H9 (cell line): ENCODE measurements around the gene LRMDA. TPM values are rescaled to one million over a fixed set of nuclear protein-coding genes. Genes with fewer than 3 reads are reported as not detected.

ENCODE experiments used
- DNase-seq: peaks from one replicate; pipeline ENCODE4 v3.0.0-alpha.2; 2017
- H2AFZ ChIP-seq: one replicate; pipeline ENCODE4 v1.6.1; 2013; ENCODE audit warnings: mild to moderate bottlenecking, low read length, control low read depth, moderate library complexity
- H2AK5ac ChIP-seq: 2 replicates; pipeline ENCODE4 v1.6.1; 2013; ENCODE audit warnings: low read length, control low read depth, mixed read lengths; ENCODE audit not compliant: insufficient read length
- H2BK120ac ChIP-seq: one replicate; pipeline ENCODE4 v1.6.1; 2013; ENCODE audit warnings: low read depth, mild to moderate bottlenecking, low read length, control low read depth, inconsistent platforms; ENCODE audit not compliant: poor library complexity, severe bottlenecking
- H2BK12ac ChIP-seq: 2 replicates; pipeline ENCODE4 v1.6.1; 2013; ENCODE audit warnings: low read length, control low read depth, mixed read lengths, low read depth; ENCODE audit not compliant: insufficient read length
- H2BK15ac ChIP-seq: 2 replicates; pipeline ENCODE4 v1.6.1; 2013; ENCODE audit warnings: low read depth, low read length, control low read depth
- H2BK20ac ChIP-seq: one replicate; pipeline ENCODE4 v1.6.1; 2013; ENCODE audit warnings: low read depth, mild to moderate bottlenecking, low read length, control low read depth, inconsistent platforms; ENCODE audit not compliant: poor library complexity, severe bottlenecking
- H2BK5ac ChIP-seq: 2 replicates; pipeline ENCODE4 v1.6.1; 2013; ENCODE audit warnings: low read length, control low read depth, mixed read lengths; ENCODE audit not compliant: insufficient read length
- H3K14ac ChIP-seq: 2 replicates; pipeline ENCODE4 v1.6.1; 2013; ENCODE audit warnings: low read length, control low read depth; ENCODE audit not compliant: insufficient read depth
- H3K18ac ChIP-seq: 2 replicates; pipeline ENCODE4 v1.6.1; 2013; ENCODE audit warnings: low read depth, mild to moderate bottlenecking, mixed read lengths, low read length, control low read depth; ENCODE audit not compliant: insufficient read length
- H3K23ac ChIP-seq: 2 replicates; pipeline ENCODE4 v1.6.1; 2013; ENCODE audit warnings: low read length, control low read depth, mixed read lengths, low read depth; ENCODE audit not compliant: insufficient read length
- H3K23me2 ChIP-seq: 2 replicates; pipeline ENCODE4 v1.6.1; 2013; ENCODE audit warnings: low read depth, mild to moderate bottlenecking, mixed read lengths, low read length, control low read depth; ENCODE audit not compliant: insufficient read length, poor library complexity, severe bottlenecking
- H3K27ac ChIP-seq: 2 replicates; pipeline ENCODE4 v1.5.1; 2013; ENCODE audit warnings: low read length, control low read depth, mixed read lengths, low read depth; ENCODE audit not compliant: insufficient read length
- H3K27me3 ChIP-seq: 2 replicates; pipeline ENCODE4 v1.6.1; 2013; ENCODE audit warnings: low read length, control low read depth, inconsistent platforms; ENCODE audit not compliant: insufficient read depth
- H3K4ac ChIP-seq: 2 replicates; pipeline ENCODE4 v1.6.1; 2013; ENCODE audit warnings: low read depth, mild to moderate bottlenecking, control low read depth, inconsistent platforms, low read length, moderate library complexity
- H3K4me1 ChIP-seq: 2 replicates; pipeline ENCODE4 v1.6.1; 2013; ENCODE audit warnings: low read length, control low read depth, inconsistent platforms; ENCODE audit not compliant: insufficient read depth
- H3K4me2 ChIP-seq: 2 replicates; pipeline ENCODE4 v1.6.1; 2013; ENCODE audit warnings: low read length, control low read depth, mixed read lengths; ENCODE audit not compliant: insufficient read length, insufficient read depth
- H3K56ac ChIP-seq: 2 replicates; pipeline ENCODE4 v1.6.1; 2013; ENCODE audit warnings: low read depth, mild to moderate bottlenecking, mixed read lengths, low read length, control low read depth; ENCODE audit not compliant: insufficient read length
- H3K79me1 ChIP-seq: 2 replicates; pipeline ENCODE4 v1.6.1; 2013; ENCODE audit warnings: low read depth, mild to moderate bottlenecking, moderate library complexity, low read length, control low read depth, inconsistent platforms; ENCODE audit not compliant: insufficient read depth, poor library complexity, severe bottlenecking
- H3K79me2 ChIP-seq: 2 replicates; pipeline ENCODE4 v1.6.1; 2013; ENCODE audit warnings: low read length, control low read depth, inconsistent platforms; ENCODE audit not compliant: insufficient read depth
- H3K9ac ChIP-seq: 2 replicates; pipeline ENCODE4 v1.6.1; 2013; ENCODE audit warnings: low read length, control low read depth, mixed read lengths; ENCODE audit not compliant: insufficient read length; ENCODE audit errors: extremely low read depth
- H3K9me3 ChIP-seq: one replicate; pipeline ENCODE4 v1.6.1; 2013; ENCODE audit warnings: low read depth, low read length, inconsistent platforms; ENCODE audit not compliant: control insufficient read depth
- H3T11ph ChIP-seq: one replicate; pipeline ENCODE4 v1.6.1; 2013; ENCODE audit warnings: mild to moderate bottlenecking, low read length, control low read depth, inconsistent platforms
- H4K20me1 ChIP-seq: one replicate; pipeline ENCODE4 v1.6.1; 2013; ENCODE audit not compliant: control insufficient read depth, insufficient read length, insufficient read depth
- H4K5ac ChIP-seq: 2 replicates; pipeline ENCODE4 v1.6.1; 2013; ENCODE audit warnings: low read depth, mild to moderate bottlenecking, mixed read lengths, low read length, control low read depth; ENCODE audit not compliant: insufficient read length
- H4K8ac ChIP-seq: replicated peaks from 2 replicates; pipeline ENCODE4 v1.6.1; 2013; ENCODE audit warnings: low read length, control low read depth, mixed read lengths, low read depth; ENCODE audit not compliant: insufficient read length
- H4K91ac ChIP-seq: 2 replicates; pipeline ENCODE4 v1.6.1; 2013; ENCODE audit warnings: low read depth, mild to moderate bottlenecking, moderate library complexity, mixed read lengths, low read length, control low read depth; ENCODE audit not compliant: insufficient read length
- H3K27ac Mint-ChIP-seq, 3 experiments: 2 replicates in 2 of 3; 3 replicates in 1 of 3; pipeline ENCODE4 v1.8.0; 2020 to 2021; ENCODE audit warnings: mixed read lengths in 3 of 3, mild to moderate bottlenecking in 1 of 3, moderate library complexity in 1 of 3
- H3K27me3 Mint-ChIP-seq: 2 replicates; pipeline ENCODE4 v1.8.0; 2021; ENCODE audit warnings: low read depth, mild to moderate bottlenecking, moderate library complexity, mixed read lengths
- H3K36me3 Mint-ChIP-seq, 3 experiments: 2 replicates in 2 of 3; 3 replicates in 1 of 3; pipeline ENCODE4 v1.8.0; 2020 to 2021; ENCODE audit warnings: low read depth in 3 of 3, mixed read lengths in 3 of 3; ENCODE audit not compliant: insufficient read depth in 1 of 3
- H3K4me1 Mint-ChIP-seq, 2 experiments: 2 replicates each; pipeline ENCODE4 v1.8.0; 2020; ENCODE audit warnings: mixed read lengths in 2 of 2
- H3K4me3 Mint-ChIP-seq, 2 experiments: 2 replicates in 1 of 2; 3 replicates in 1 of 2; pipeline ENCODE4 v1.8.0; 2020 to 2021; ENCODE audit warnings: mild to moderate bottlenecking in 2 of 2, mixed read lengths in 2 of 2, moderate library complexity in 1 of 2
- H3K9me3 Mint-ChIP-seq, 2 experiments: 2 replicates in 1 of 2; 3 replicates in 1 of 2; pipeline ENCODE4 v1.8.0; 2020; ENCODE audit warnings: mild to moderate bottlenecking in 2 of 2, mixed read lengths in 2 of 2, moderate library complexity in 1 of 2
- total RNA-seq: library from RNA; stranded (reverse); gene quantifications from 2 replicates; pipeline ENCODE4 v1.2.1, GENCODE V29; 2021
- TF ChIP-seq, protein P1 (sequence below): fragments of 200-600 bp; sonication (generic); conservative IDR thresholded peaks from 3 replicates; pipeline ENCODE4 v1.8.0; 2021; ENCODE audit warnings: antibody characterized with exemption, mild to moderate bottlenecking

LRMDA gene
- total RNA-seq, 1 experiment from 2014 or later = 1.8 TPM

DNA sequence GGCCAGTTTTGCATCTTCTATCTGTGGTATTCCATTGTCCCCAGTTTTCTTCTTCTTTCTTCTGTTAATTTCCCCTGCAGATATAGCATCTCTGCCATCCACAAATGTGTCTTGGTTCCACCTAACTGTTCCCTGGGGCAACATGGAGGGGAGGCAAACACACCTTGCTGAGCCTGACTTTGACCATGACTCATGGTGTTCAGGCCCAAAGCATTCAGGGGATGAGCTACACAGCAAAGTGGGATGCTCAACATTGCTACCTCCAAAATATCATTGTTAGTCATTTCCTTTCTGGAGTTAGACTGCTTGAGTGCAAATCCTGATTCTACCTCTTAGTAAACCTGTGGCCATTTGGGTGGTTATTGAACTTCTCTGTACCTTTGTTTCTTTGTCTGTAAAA, 542.7 kb downstream of the LRMDA start:
- no peak for DNase-seq
- Histone ChIP-seq H4K8ac (no peak overlapping the region), H3K79me1 (no peaks in the 10 kb centered on the region), H3K18ac (no peak overlapping the region), H3K4me2 (no peak overlapping the region), H2BK12ac (no peak overlapping the region), H4K20me1 (no peaks in the 10 kb centered on the region), H3K4ac (no peak overlapping the region), H2BK120ac (no peak overlapping the region), H3T11ph (no peak overlapping the region), H3K27ac (no peak overlapping the region), H3K23ac (no peak overlapping the region), H3K9me3 (no peaks in the 10 kb centered on the region), H3K9ac (no peak overlapping the region), H3K4me1 (peaks cover 3% of the 10 kb centered on the region; the same call in 1 of the 2 replicates), H3K56ac (no peak overlapping the region), H3K79me2 (no peaks in the 10 kb centered on the region), H2AFZ (no peak overlapping the region), H4K91ac (no peak overlapping the region), H3K14ac (no peak overlapping the region), H2BK5ac (no peak overlapping the region), H2BK15ac (no peak overlapping the region), H3K27me3 (no peaks in the 10 kb centered on the region; the same call in 1 of the 2 replicates), H2AK5ac (no peak overlapping the region), H2BK20ac (no peak overlapping the region), H4K5ac (no peak overlapping the region), H3K23me2 (no peaks in the 10 kb centered on the region)
- no peaks in the 10 kb centered on the region; a peak in 1 of 7 replicates for H3K36me3 Mint-ChIP-seq
- H3K9me3 Mint-ChIP-seq = no peaks in the 10 kb centered on the region
- H3K4me1 Mint-ChIP-seq = peaks cover 5 to 12% of the 10 kb centered on the region in 2 experiments; a peak in 3 of 4 replicates
- no peak overlapping the region for H3K27ac Mint-ChIP-seq
- no peaks in the 10 kb centered on the region; the same call in none of the 2 replicates for H3K27me3 Mint-ChIP-seq
- H3K4me3 Mint-ChIP-seq = no peak overlapping the region
- TF ChIP-seq, protein P1, sequence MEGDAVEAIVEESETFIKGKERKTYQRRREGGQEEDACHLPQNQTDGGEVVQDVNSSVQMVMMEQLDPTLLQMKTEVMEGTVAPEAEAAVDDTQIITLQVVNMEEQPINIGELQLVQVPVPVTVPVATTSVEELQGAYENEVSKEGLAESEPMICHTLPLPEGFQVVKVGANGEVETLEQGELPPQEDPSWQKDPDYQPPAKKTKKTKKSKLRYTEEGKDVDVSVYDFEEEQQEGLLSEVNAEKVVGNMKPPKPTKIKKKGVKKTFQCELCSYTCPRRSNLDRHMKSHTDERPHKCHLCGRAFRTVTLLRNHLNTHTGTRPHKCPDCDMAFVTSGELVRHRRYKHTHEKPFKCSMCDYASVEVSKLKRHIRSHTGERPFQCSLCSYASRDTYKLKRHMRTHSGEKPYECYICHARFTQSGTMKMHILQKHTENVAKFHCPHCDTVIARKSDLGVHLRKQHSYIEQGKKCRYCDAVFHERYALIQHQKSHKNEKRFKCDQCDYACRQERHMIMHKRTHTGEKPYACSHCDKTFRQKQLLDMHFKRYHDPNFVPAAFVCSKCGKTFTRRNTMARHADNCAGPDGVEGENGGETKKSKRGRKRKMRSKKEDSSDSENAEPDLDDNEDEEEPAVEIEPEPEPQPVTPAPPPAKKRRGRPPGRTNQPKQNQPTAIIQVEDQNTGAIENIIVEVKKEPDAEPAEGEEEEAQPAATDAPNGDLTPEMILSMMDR = no peak
